ENCODE measurements around the gene HIP1.
"Not testable (repeated sequence)": the region's sequence is repeated elsewhere in the genome, so short reads cannot be mapped to it uniquely, and the experiment has no call there.

HIP1 gene

GRCh38 chr7:75565132-75565837 lies 173.5 kb downstream of the HIP1 start:
- peaks cover 22% of the 10 kb centered on the region for H3K36me3 Mint-ChIP-seq (ENCODE audit: low read depth)
- no peaks in the 10 kb centered on the region for H3K4me1 Mint-ChIP-seq
- ATAC-seq (no peak), DNase-seq (no peak)
- H3K9me3 Mint-ChIP-seq = peaks cover 9% of the 10 kb centered on the region
- no peaks in the 10 kb centered on the region for H3K27me3 Mint-ChIP-seq
- no peak overlapping the region for H3K4me3 Mint-ChIP-seq
- no peak overlapping the region for H3K27ac Mint-ChIP-seq

- Mint-ChIP-seq H3K36me3 (ENCODE audit: low read depth) (peaks cover 22% of the 10 kb centered on the region), H3K4me3 (no peak overlapping the region), H3K27ac (no peak overlapping the region), H3K9me3 (peaks cover 9% of the 10 kb centered on the region), H3K27me3 (no peaks in the 10 kb centered on the region), H3K4me1 (no peaks in the 10 kb centered on the region)
- no peak for DNase-seq
- no peak for ATAC-seq
Measured at GRCh38 chr7:75563171-75563570, 175.6 kb downstream of the HIP1 start.

DNA sequence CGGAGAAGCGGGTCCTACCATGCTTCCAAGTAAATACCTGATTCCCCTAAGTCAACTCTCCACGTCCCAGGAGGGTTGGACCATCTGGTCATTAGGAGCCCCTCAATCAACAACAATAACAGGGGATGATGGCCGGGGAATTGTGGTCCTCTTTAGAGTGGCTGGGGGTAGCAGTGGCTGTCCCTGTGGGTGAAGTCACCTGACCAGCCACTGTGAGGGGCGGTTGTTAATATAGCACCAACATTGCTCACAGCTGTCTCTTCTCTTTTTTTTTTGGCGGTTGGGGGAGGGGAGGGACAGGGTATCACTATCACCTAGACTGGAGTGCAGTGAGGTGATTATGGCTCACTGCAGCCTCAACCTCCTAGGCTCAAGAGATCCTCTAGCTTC lies 178.8 kb downstream of the HIP1 start:
- H3K4me1 Mint-ChIP-seq = no peaks in the 10 kb centered on the region
- no peak for ATAC-seq
- H3K9me3 Mint-ChIP-seq = peaks cover 9% of the 10 kb centered on the region
- no peak overlapping the region for H3K4me3 Mint-ChIP-seq
- no peak overlapping the region for H3K27ac Mint-ChIP-seq
- no peak for DNase-seq
- no peaks in the 10 kb centered on the region for H3K27me3 Mint-ChIP-seq
- peaks cover 22% of the 10 kb centered on the region for H3K36me3 Mint-ChIP-seq (ENCODE audit: low read depth)

DNA sequence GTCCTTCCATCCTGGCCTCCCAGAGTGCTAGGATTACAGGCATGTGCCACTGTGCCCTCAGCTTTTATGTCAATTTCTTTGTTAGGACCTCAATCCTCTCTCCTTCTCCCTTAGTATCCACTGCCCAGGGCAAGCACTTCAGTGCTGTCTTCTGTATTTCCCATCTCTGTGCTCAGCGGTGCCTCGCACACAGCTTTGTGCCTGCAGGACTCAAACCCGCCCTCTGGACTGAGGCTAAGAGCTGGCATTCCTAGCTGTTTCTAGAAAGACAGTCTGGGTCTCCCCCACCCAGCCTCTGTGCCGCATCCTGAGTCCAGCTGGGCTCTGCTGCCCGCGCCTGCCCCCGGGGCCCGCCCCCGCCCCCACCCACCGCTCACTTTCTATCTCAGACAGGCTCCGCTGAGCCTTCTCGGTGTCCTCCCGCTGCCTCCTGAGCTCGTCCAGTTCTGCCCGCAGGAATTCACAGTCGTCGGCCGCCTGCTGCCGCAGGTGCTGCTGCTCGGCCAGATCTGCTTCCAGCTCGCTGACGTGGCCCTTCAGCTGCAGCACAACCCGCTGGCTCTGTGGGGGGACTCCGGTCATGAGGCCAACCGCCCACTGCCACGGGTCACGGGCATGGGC lies 179.3 kb downstream of the HIP1 start:
- H3K9me3 Mint-ChIP-seq = peaks cover 9% of the 10 kb centered on the region
- DNase-seq (no peak), ATAC-seq (no peak)
- no peak overlapping the region for H3K27ac Mint-ChIP-seq
- no peak overlapping the region for H3K4me3 Mint-ChIP-seq
- peaks cover 22% of the 10 kb centered on the region for H3K36me3 Mint-ChIP-seq (ENCODE audit: low read depth)
- H3K4me1 Mint-ChIP-seq = no peaks in the 10 kb centered on the region
- H3K27me3 Mint-ChIP-seq = no peaks in the 10 kb centered on the region

DNA sequence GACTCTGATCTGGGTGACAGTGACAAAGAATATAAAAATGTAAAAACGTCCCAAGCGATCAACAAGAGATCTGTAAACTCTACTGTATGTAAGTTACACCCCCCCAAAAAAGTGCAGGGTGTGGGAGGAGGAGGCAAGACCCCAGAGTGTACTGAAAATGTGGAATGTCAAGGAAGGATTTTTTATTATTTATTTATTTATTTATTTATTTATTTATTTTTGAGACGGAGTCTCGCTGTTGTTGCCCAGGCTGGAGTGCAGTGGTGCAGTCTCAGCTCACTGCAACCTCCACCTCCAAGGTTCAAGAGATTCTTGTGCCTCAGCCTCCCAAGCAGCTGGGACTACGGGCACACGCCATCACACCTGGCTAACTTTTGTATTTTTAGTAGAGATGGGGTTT lies 181.9 kb downstream of the HIP1 start:
- not testable (repeated sequence) for ATAC-seq; H3K4me3 Mint-ChIP-seq; H3K27me3 Mint-ChIP-seq; H3K36me3 Mint-ChIP-seq (ENCODE audit: low read depth); H3K27ac Mint-ChIP-seq; H3K9me3 Mint-ChIP-seq; DNase-seq; H3K4me1 Mint-ChIP-seq

DNA sequence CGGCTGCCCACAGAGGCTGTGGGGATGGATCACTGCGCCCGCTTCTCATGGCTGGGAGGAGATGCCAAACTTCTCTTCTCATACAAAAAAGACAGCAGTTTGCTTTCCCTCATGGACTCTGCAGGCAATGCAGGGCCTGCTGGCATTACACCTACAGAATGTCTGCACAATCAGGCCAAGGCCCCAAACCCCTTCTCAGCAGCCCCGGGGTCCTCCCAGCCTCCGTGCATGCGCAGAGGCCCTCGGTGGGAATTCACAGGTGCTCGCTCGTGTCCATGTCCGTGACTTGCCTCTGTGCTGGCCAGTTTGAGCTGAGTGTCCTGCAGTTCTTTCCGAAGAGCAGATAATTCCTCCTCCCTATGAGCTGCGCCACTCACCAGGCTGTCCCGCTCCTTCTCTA lies 183.0 kb downstream of the HIP1 start:
- H3K27me3 Mint-ChIP-seq = no peaks in the 10 kb centered on the region
- no peaks in the 10 kb centered on the region for H3K4me1 Mint-ChIP-seq
- no peaks in the 10 kb centered on the region for H3K36me3 Mint-ChIP-seq (ENCODE audit: low read depth)
- H3K27ac Mint-ChIP-seq = no peak overlapping the region
- H3K4me3 Mint-ChIP-seq = no peak overlapping the region
- H3K9me3 Mint-ChIP-seq = no peaks in the 10 kb centered on the region
- DNase-seq (no peak), ATAC-seq (no peak)

- Mint-ChIP-seq H3K4me1 (no peaks in the 10 kb centered on the region), H3K27ac (no peak overlapping the region), H3K27me3 (no peaks in the 10 kb centered on the region), H3K9me3 (no peaks in the 10 kb centered on the region), H3K4me3 (no peak overlapping the region), H3K36me3 (ENCODE audit: low read depth) (peaks cover 4% of the 10 kb centered on the region)
- DNase-seq (no peak), ATAC-seq (no peak)
Measured at GRCh38 chr7:75546237-75547015, 192.3 kb downstream of the HIP1 start.

DNA sequence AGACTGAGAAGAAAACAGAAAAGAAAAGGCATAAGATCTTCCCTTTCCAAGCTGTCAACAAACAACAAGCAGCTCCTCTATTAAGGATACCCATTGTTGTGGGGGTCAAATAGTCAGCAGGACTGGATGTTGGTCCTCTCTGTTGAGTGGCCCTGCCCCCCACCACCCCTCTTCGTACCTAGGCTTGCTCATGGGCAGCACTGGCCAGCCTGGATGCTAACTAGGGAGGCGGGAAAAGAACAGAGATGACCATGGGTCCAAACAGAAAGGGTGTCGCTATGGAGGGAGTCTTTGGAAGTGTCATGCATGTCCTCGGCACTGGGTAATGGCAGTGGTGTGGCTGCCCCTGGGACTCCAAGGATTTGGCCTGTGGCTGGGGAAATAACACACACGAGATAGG lies 201.0 kb downstream of the HIP1 start:
- Mint-ChIP-seq H3K4me1 (no peaks in the 10 kb centered on the region), H3K27ac (no peak overlapping the region), H3K27me3 (no peaks in the 10 kb centered on the region), H3K9me3 (no peaks in the 10 kb centered on the region), H3K36me3 (ENCODE audit: low read depth) (peaks cover 4% of the 10 kb centered on the region), H3K4me3 (no peak overlapping the region)
- DNase-seq = no peak
- no peak for ATAC-seq

GRCh38 chr7:75536940-75537538 lies 201.7 kb downstream of the HIP1 start:
- no peak for ATAC-seq
- Mint-ChIP-seq H3K4me1 (no peaks in the 10 kb centered on the region), H3K4me3 (no peak overlapping the region), H3K27ac (no peak overlapping the region), H3K27me3 (no peaks in the 10 kb centered on the region), H3K9me3 (no peaks in the 10 kb centered on the region), H3K36me3 (ENCODE audit: low read depth) (peaks cover 4% of the 10 kb centered on the region)
- no peak for DNase-seq

DNA sequence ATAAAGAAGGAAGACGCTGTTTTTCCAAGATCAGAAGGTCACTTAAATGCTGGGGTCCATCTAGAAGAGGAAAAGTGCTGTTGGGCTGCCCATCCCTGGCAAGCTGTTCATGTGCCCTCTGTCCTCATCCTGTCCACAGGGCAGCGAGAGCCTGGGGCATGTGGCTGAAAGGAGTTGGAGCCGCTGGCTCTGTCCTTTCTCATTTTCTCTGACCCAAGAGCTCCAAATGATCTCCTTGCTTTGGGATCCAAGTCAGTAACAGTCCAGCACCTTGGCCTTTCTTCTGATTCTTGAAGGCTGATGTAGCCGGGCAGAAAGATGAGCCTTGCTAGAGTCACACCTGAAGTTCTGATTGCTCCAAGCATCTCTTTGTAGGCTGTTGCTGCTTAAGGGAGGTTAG lies 202.2 kb downstream of the HIP1 start:
- no peak overlapping the region for H3K27ac Mint-ChIP-seq
- no peak overlapping the region for H3K4me3 Mint-ChIP-seq
- no peaks in the 10 kb centered on the region for H3K9me3 Mint-ChIP-seq
- H3K4me1 Mint-ChIP-seq = no peaks in the 10 kb centered on the region
- ATAC-seq (no peak), DNase-seq (no peak)
- H3K27me3 Mint-ChIP-seq = no peaks in the 10 kb centered on the region
- H3K36me3 Mint-ChIP-seq (ENCODE audit: low read depth) = peaks cover under 1% of the 10 kb centered on the region

GRCh38 chr7:75534727-75535307 lies 203.9 kb downstream of the HIP1 start:
- no peak for ATAC-seq
- Mint-ChIP-seq H3K27me3 (no peaks in the 10 kb centered on the region), H3K36me3 (ENCODE audit: low read depth) (no peaks in the 10 kb centered on the region), H3K4me3 (no peak overlapping the region), H3K27ac (no peak overlapping the region), H3K9me3 (no peaks in the 10 kb centered on the region), H3K4me1 (no peaks in the 10 kb centered on the region)
- no peak for DNase-seq

GRCh38 chr7:75533926-75534325 lies 204.8 kb downstream of the HIP1 start:
- ATAC-seq (no peak), DNase-seq (no peak)
- H3K4me1 Mint-ChIP-seq = no peaks in the 10 kb centered on the region
- H3K4me3 Mint-ChIP-seq = no peak overlapping the region
- no peak overlapping the region for H3K27ac Mint-ChIP-seq
- no peaks in the 10 kb centered on the region for H3K36me3 Mint-ChIP-seq (ENCODE audit: low read depth)
- H3K27me3 Mint-ChIP-seq = no peaks in the 10 kb centered on the region
- H3K9me3 Mint-ChIP-seq = no peaks in the 10 kb centered on the region

DNA sequence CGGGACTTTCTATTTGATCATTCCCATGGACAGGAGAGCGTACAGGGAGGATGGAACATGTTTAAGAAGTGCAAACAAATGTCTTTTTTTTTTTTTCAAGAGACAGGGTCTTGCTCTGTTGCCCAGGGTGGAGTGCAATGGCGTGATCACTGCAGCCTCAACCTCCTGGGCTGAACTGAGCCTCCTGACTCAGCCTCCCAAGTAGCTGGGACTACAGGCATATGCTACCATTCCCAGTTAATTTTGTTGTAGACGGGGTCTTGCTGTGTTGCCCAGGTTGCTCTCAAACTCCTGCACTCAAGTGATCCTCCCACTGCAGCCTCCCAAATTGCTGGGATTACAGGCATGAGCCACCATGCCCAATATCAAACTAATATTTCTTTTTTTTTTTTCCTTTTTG lies 206.1 kb downstream of the HIP1 start:
- ATAC-seq (no peak), DNase-seq (no peak)
- Mint-ChIP-seq H3K27me3 (no peaks in the 10 kb centered on the region), H3K27ac (no peak overlapping the region), H3K36me3 (ENCODE audit: low read depth) (no peaks in the 10 kb centered on the region), H3K4me1 (peaks cover 5% of the 10 kb centered on the region), H3K9me3 (no peaks in the 10 kb centered on the region), H3K4me3 (no peak overlapping the region)

DNA sequence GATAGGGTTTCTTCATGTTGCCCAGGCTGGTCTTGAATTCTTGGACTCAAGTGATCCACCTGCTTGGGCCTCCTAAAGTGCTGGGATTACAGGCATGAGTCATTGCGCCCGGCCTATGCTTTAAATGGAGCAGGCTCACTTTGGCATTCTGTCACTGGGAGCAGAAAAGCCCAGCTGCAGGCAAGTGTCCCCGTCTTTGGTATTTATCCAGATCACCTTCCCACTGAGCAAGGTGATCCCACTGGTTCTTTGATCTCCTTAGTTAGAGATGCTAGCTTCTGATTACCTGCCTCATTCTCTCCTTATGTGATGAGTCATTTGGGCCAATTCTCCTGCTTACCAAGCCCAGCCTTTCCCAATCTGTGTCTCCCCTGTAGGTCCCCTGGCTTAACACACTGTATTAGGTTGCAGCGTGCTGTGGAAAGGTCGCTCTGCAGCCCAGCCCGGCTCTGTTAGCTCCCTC lies 207.4 kb downstream of the HIP1 start:
- no peaks in the 10 kb centered on the region for H3K27me3 Mint-ChIP-seq
- no peak overlapping the region for H3K4me3 Mint-ChIP-seq
- no peaks in the 10 kb centered on the region for H3K9me3 Mint-ChIP-seq
- peaks cover 14% of the 10 kb centered on the region for H3K4me1 Mint-ChIP-seq
- DNase-seq (no peak), ATAC-seq (no peak)
- H3K36me3 Mint-ChIP-seq (ENCODE audit: low read depth) = peaks cover 7% of the 10 kb centered on the region
- H3K27ac Mint-ChIP-seq = no peak overlapping the region

Data from activated naive CD8-positive, alpha-beta T cell treated with anti-CD3 and anti-CD28 coated beads, Interleukin-2, amount 50 U/mL, for 24 hours (primary cell).